Peyer's patch (tissue), 4 donors: ENCODE measurements around the gene CYP2F1. TPM values are rescaled to one million over a fixed set of nuclear protein-coding genes. Genes with fewer than 3 reads are reported as not detected.
"Not testable (repeated sequence)": the region's sequence is repeated elsewhere in the genome, so short reads cannot be mapped to it uniquely, and the experiment has no call there.

Source experiments
- DNase-seq, 3 donors: peaks; one replicate each; pipeline ENCODE4 v3.0.0-alpha.2; 2017 to 2019
- H3K27ac ChIP-seq, 4 donors: fragments of 200-600 bp; sonication (generic); one replicate each; pipeline ENCODE4 v1.5.1; 2016 to 2019
- H3K27me3 ChIP-seq, 2 donors: fragments of 200-600 bp; sonication (generic); one replicate each; pipeline ENCODE4 v1.5.1; 2019
- H3K36me3 ChIP-seq, 3 donors: fragments of 200-600 bp; sonication (generic); one replicate each; pipeline ENCODE4 v1.5.1; 2016 to 2019
- H3K4me1 ChIP-seq, 4 donors: fragments of 200-600 bp; sonication (generic); one replicate each; pipeline ENCODE4 v1.5.1; 2016 to 2019
- H3K4me3 ChIP-seq, 4 donors: fragments of 200-600 bp; sonication (generic); 1 replicate in 3 of 4; 2 replicates in 1 of 4; pipeline ENCODE4 v1.5.1; 2016 to 2019; ENCODE audit warnings: mild to moderate bottlenecking in 1 of 4
- H3K9me3 ChIP-seq, 4 donors: fragments of 200-600 bp; sonication (generic); one replicate each; pipeline ENCODE4 v1.5.1; 2016 to 2019; ENCODE audit warnings: mild to moderate bottlenecking in 1 of 4
- CTCF ChIP-seq, 6 experiments: fragments of 450-650 bp in 4 of 6; fragments of 200-600 bp in 2 of 6; sonication (generic) in 1 of 6; IDR thresholded peaks; one replicate each; pipeline ENCODE4 v1.5.1; 2017 to 2019; ENCODE audit warnings: antibody characterized with exemption in 6 of 6, mild to moderate bottlenecking in 3 of 6, moderate library complexity in 1 of 6
- POLR2A ChIP-seq, 2 donors: fragments of 450-650 bp; IDR thresholded peaks; one replicate each; pipeline ENCODE4 v1.5.1; 2017; ENCODE audit warnings: antibody characterized with exemption in 2 of 2, mild to moderate bottlenecking in 2 of 2, moderate library complexity in 2 of 2
- total RNA-seq, 4 donors: library from RNA; depleted of rRNA; stranded (reverse); fragments of >200 nt; gene quantifications; one replicate each; pipeline ENCODE4 v1.1.0, GENCODE V29; 2016

The CYP2F1 gene
- total RNA-seq, 4 donors from 2014 or later: not detected

- no peak for DNase-seq
- H3K27ac ChIP-seq: no peak overlapping the region
- no peaks in the 10 kb centered on the region for H3K36me3 ChIP-seq
- TF ChIP-seq CTCF (IDR thresholded peaks at IDR 0.05) (no peak), POLR2A (IDR thresholded peaks at IDR 0.05) (no peak)
- H3K4me3 ChIP-seq: no peak overlapping the region
- H3K4me1 ChIP-seq: no peaks in the 10 kb centered on the region
- no peaks in the 10 kb centered on the region for H3K9me3 ChIP-seq
- no peaks in the 10 kb centered on the region for H3K27me3 ChIP-seq
Observed at GRCh38 chr19:41149831-41150230, 35.6 kb downstream of the CYP2F1 start.

GRCh38 chr19:41150986-41151385 is 36.8 kb downstream of the CYP2F1 start:
- not testable (repeated sequence) for H3K9me3 ChIP-seq, H3K4me1 ChIP-seq, DNase-seq, H3K27me3 ChIP-seq, H3K4me3 ChIP-seq, H3K27ac ChIP-seq, H3K36me3 ChIP-seq

GRCh38 chr19:41154060-41154459 is 39.8 kb downstream of the CYP2F1 start:
- Histone ChIP-seq H3K27me3 (no peaks in the 10 kb centered on the region), H3K4me3 (no peak overlapping the region), H3K36me3 (no peaks in the 10 kb centered on the region), H3K4me1 (no peaks in the 10 kb centered on the region), H3K27ac (no peak overlapping the region), H3K9me3 (no peaks in the 10 kb centered on the region)
- DNase-seq: no peak
- TF ChIP-seq POLR2A (IDR thresholded peaks at IDR 0.05) (no peak), CTCF (IDR thresholded peaks at IDR 0.05) (no peak)

GRCh38 chr19:41156207-41156606 is 42.0 kb downstream of the CYP2F1 start:
- no peak for DNase-seq
- Histone ChIP-seq H3K4me1 (peaks cover 0 to 5% (median 0%) of the 10 kb centered on the region in 4 donors), H3K36me3 (no peaks in the 10 kb centered on the region), H3K4me3 (no peak overlapping the region), H3K27ac (no peak overlapping the region), H3K9me3 (no peaks in the 10 kb centered on the region), H3K27me3 (no peaks in the 10 kb centered on the region)
- TF ChIP-seq CTCF (IDR thresholded peaks at IDR 0.05) (peak in 2 of 6 experiments; percentile 20 to 27), POLR2A (IDR thresholded peaks at IDR 0.05) (no peak)

- Histone ChIP-seq H3K4me1 (peaks cover 0 to 5% (median 0%) of the 10 kb centered on the region in 4 donors), H3K27me3 (no peaks in the 10 kb centered on the region), H3K36me3 (no peaks in the 10 kb centered on the region), H3K27ac (peak overlapping the region in 2 of 4 donors; percentile 74 to 83), H3K9me3 (no peaks in the 10 kb centered on the region), H3K4me3 (no peak overlapping the region)
- no peak for TF ChIP-seq CTCF (IDR thresholded peaks at IDR 0.05)
- TF ChIP-seq POLR2A (IDR thresholded peaks at IDR 0.05): no peak
- no peak for DNase-seq
Observed at GRCh38 chr19:41159881-41160280, 45.6 kb downstream of the CYP2F1 start.

- H3K27me3 ChIP-seq: no peaks in the 10 kb centered on the region
- DNase-seq: no peak
- TF ChIP-seq CTCF (IDR thresholded peaks at IDR 0.05) (no peak), POLR2A (IDR thresholded peaks at IDR 0.05) (no peak)
- no peak overlapping the region for H3K27ac ChIP-seq
- H3K4me1 ChIP-seq: peaks cover 0 to 14% (median 2%) of the 10 kb centered on the region in 4 donors
- H3K4me3 ChIP-seq: no peak overlapping the region
- H3K9me3 ChIP-seq: no peaks in the 10 kb centered on the region
- H3K36me3 ChIP-seq: no peaks in the 10 kb centered on the region
Observed at GRCh38 chr19:41161903-41162302, 47.7 kb downstream of the CYP2F1 start.
